SK-N-SH (cell line): ENCODE results near the gene AHDC1. TPM values are rescaled to one million over a fixed set of nuclear protein-coding genes. Genes with fewer than 3 reads are reported as not detected.

Experiments
- CTCF ChIA-PET: fragments of 300-600, 350-600 bp; formaldehyde crosslinking; extraction: SDS; loops from one replicate; lab custom pipeline; 2021; lab: Yijun Ruan, JAX
- POLR2A ChIA-PET: fragments of 350-600 bp; sonication (Branson Sonifier 250); formaldehyde crosslinking; extraction: SDS; loops from one replicate; lab custom pipeline; 2020; ENCODE audit warnings: antibody characterized with exemption, inconsistent platforms; lab: Yijun Ruan, JAX
- DNase-seq: peaks from one replicate; pipeline ENCODE4 v3.0.0; 2012
- H2AFZ ChIP-seq: fragments of 200-600 bp; sonication (generic); 2 replicates; pipeline ENCODE4 v1.8.1; 2016; ENCODE audit warnings: antibody characterized with exemption, mild to moderate bottlenecking, low read depth
- H3F3A ChIP-seq: fragments of 200-600 bp; sonication (generic); replicated peaks from 2 replicates; pipeline ENCODE3; 2016; ENCODE audit warnings: antibody characterized with exemption, mild to moderate bottlenecking; ENCODE audit not compliant: insufficient read depth
- H3K27ac ChIP-seq, 2 experiments: fragments of 200-500 bp in 1 of 2; fragments of 200-600 bp in 1 of 2; sonication (Bioruptor generic) in 1 of 2; sonication (generic), shearing (Covaris generic) in 1 of 2; 2 replicates each; pipeline versions ENCODE4 v1.5.1 to v1.6.1; 2014 to 2016; ENCODE audit warnings: low read depth in 2 of 2, inconsistent platforms in 1 of 2, low read length in 1 of 2, mild to moderate bottlenecking in 1 of 2, mixed read lengths in 1 of 2
- H3K27me3 ChIP-seq: fragments of 200-600 bp; sonication (generic), shearing (Covaris generic); 2 replicates; pipeline ENCODE4 v1.6.1; 2016; ENCODE audit warnings: mixed run types; ENCODE audit not compliant: insufficient read depth
- H3K36me3 ChIP-seq, 2 experiments: fragments of 200-500 bp in 1 of 2; fragments of 200-600 bp in 1 of 2; sonication (Bioruptor generic) in 1 of 2; sonication (generic) in 1 of 2; replicated peaks in 1 of 2; 2 replicates each; pipeline versions ENCODE3 to v1.5.1; 2014 to 2016; ENCODE audit warnings: low read length in 1 of 2, mild to moderate bottlenecking in 1 of 2; ENCODE audit not compliant: insufficient read depth in 2 of 2, control insufficient read depth in 1 of 2
- H3K4me1 ChIP-seq, 2 experiments: fragments of 200-500 bp in 1 of 2; fragments of 200-600 bp in 1 of 2; sonication (Bioruptor generic) in 1 of 2; sonication (generic), shearing (Covaris generic) in 1 of 2; 2 replicates each; pipeline versions ENCODE4 v1.5.1 to v1.6.1; 2014 to 2016; ENCODE audit warnings: low read depth in 1 of 2, low read length in 1 of 2, mixed run types in 1 of 2; ENCODE audit not compliant: insufficient read depth in 2 of 2, control insufficient read depth in 1 of 2
- H3K4me2 ChIP-seq: fragments of 200-600 bp; sonication (generic), shearing (Covaris generic); 2 replicates; pipeline ENCODE4 v1.6.1; 2017; ENCODE audit warnings: mixed run types
- H3K4me3 ChIP-seq, 2 experiments: fragments of 200-500 bp in 1 of 2; fragments of 200-600 bp in 1 of 2; sonication (Bioruptor generic) in 1 of 2; sonication (generic), shearing (Covaris generic) in 1 of 2; 2 replicates each; pipeline versions ENCODE4 v1.5.1 to v1.8.1; 2014 to 2016; ENCODE audit warnings: low read depth in 2 of 2, inconsistent platforms in 1 of 2, low read length in 1 of 2, mild to moderate bottlenecking in 1 of 2, mixed read lengths in 1 of 2, moderate library complexity in 1 of 2
- H3K79me2 ChIP-seq: fragments of 200-600 bp; sonication (generic); 2 replicates; pipeline ENCODE4 v1.8.1; 2017; ENCODE audit warnings: mild to moderate bottlenecking; ENCODE audit not compliant: insufficient read depth
- H3K9ac ChIP-seq: fragments of 200-600 bp; sonication (generic); 2 replicates; pipeline ENCODE4 v1.6.1; 2017; ENCODE audit warnings: mixed run types
- H3K9me2 ChIP-seq: fragments of 200-600 bp; sonication (generic); 2 replicates; pipeline ENCODE4 v1.6.1; 2017; ENCODE audit warnings: mixed run types
- H3K9me3 ChIP-seq: fragments of 200-600 bp; sonication (generic); 2 replicates; pipeline ENCODE4 v1.6.1; 2017; ENCODE audit warnings: mixed run types, mild to moderate bottlenecking, moderate library complexity
- H4K20me1 ChIP-seq: fragments of 200-600 bp; sonication (generic); 2 replicates; pipeline ENCODE4 v1.6.1; 2017; ENCODE audit warnings: mild to moderate bottlenecking, mixed run types; ENCODE audit not compliant: insufficient read depth
- CHD2 ChIP-seq: fragments of 150-350 bp; IDR thresholded peaks from 2 replicates; pipeline ENCODE4 v1.6.1; 2018; ENCODE audit warnings: low read length; ENCODE audit not compliant: partially characterized antibody
- CTCF ChIP-seq: fragments of 200-600 bp; sonication (generic); IDR thresholded peaks from 2 replicates; pipeline ENCODE4 v1.6.1; 2017; ENCODE audit warnings: antibody characterized with exemption, mild to moderate bottlenecking, moderate library complexity
- EZH2phosphoT487 ChIP-seq: fragments of 200-600 bp; sonication (generic); IDR thresholded peaks from 2 replicates; pipeline ENCODE4 v1.6.1; 2017; ENCODE audit warnings: low read depth, mixed run types, mild to moderate bottlenecking, antibody characterized with exemption, moderate library complexity, borderline replicate concordance
- FOXJ3 ChIP-seq: sonication (generic); formaldehyde crosslinking; IDR thresholded peaks from 2 replicates; pipeline ENCODE4 v1.5.1; 2020; ENCODE audit warnings: mild to moderate bottlenecking, missing genetic modification reagents
- FOXM1 ChIP-seq: IDR thresholded peaks from 2 replicates; pipeline ENCODE4 v1.4.0; 2012; ENCODE audit warnings: low read depth, mild to moderate bottlenecking
- GABPA ChIP-seq: IDR thresholded peaks from 2 replicates; pipeline ENCODE4 v1.4.0; 2012; ENCODE audit warnings: low read depth, mild to moderate bottlenecking
- GATA2 ChIP-seq: sonication (generic); formaldehyde crosslinking; IDR thresholded peaks from 2 replicates; pipeline ENCODE4 v1.5.0; 2020; ENCODE audit warnings: mild to moderate bottlenecking, missing genetic modification reagents
- IRF3 ChIP-seq: fragments of 150-350 bp; IDR thresholded peaks from 2 replicates; pipeline ENCODE4 v1.6.1; 2016; ENCODE audit warnings: mild to moderate bottlenecking, low read depth, low read length
- MAX ChIP-seq: IDR thresholded peaks from 2 replicates; pipeline ENCODE4 v1.4.0; 2012; ENCODE audit warnings: low read depth
- PBX3 ChIP-seq: IDR thresholded peaks from 2 replicates; pipeline ENCODE4; 2012
- POLR2AphosphoS5 ChIP-seq: IDR thresholded peaks from 2 replicates; pipeline ENCODE4 v1.6.1; 2012; ENCODE audit warnings: low read depth, low read length
- RCOR1 ChIP-seq: fragments of 150-350 bp; IDR thresholded peaks from 2 replicates; pipeline ENCODE4 v1.6.1; 2017; ENCODE audit warnings: antibody characterized with exemption, low read length
- RXRA ChIP-seq: IDR thresholded peaks from 2 replicates; pipeline ENCODE4 v1.4.0; 2012; ENCODE audit warnings: low read depth, mild to moderate bottlenecking, borderline replicate concordance
- SIN3A ChIP-seq: IDR thresholded peaks from 2 replicates; pipeline ENCODE4 v1.6.1; 2012; ENCODE audit warnings: low read depth, mild to moderate bottlenecking, low read length, moderate library complexity, borderline replicate concordance
- SMC3 ChIP-seq: IDR thresholded peaks from 2 replicates; pipeline ENCODE4 v1.6.1; 2012; ENCODE audit warnings: low read depth, low read length, improper control_type of control experiment
- TAF1 ChIP-seq: IDR thresholded peaks from 2 replicates; pipeline ENCODE4 v1.6.1; 2012; ENCODE audit warnings: low read depth, mild to moderate bottlenecking, low read length, moderate library complexity, borderline replicate concordance
- USF1 ChIP-seq: IDR thresholded peaks from 2 replicates; pipeline ENCODE4 v1.4.0; 2012; ENCODE audit warnings: low read depth, borderline replicate concordance
- USF2 ChIP-seq: fragments of 150-350 bp; IDR thresholded peaks from 2 replicates; pipeline ENCODE4 v1.6.1; 2017; ENCODE audit warnings: antibody characterized with exemption, low read length, low read depth, borderline replicate concordance
- YY1 ChIP-seq: IDR thresholded peaks from 2 replicates; pipeline ENCODE4 v1.4.0; 2012; ENCODE audit warnings: low read depth, mild to moderate bottlenecking
- WGBS: methylation state at CpG from one replicate; pipeline ENCODE4 v1.1.6; 2017; ENCODE audit warnings: low lambda C conversion rate; 5-methylcytosine and 5-hydroxymethylcytosine counted together
- polyA plus RNA-seq, 3 experiments: library from polyadenylated mRNA; depleted of rRNA; stranded (reverse); fragments of >200 nt; gene quantifications; 2 replicates each; pipeline ENCODE4 v1.2.3, GENCODE V29; 2012

Gene AHDC1
- polyA plus RNA-seq, 1 of the 3 experiments (the other 2 are of a cell fraction) = 8.5 TPM

- TF ChIP-seq RCOR1 = no peak
Measured at GRCh38 chr1:27638047-27638734, 34.2 kb upstream of the AHDC1 start (continued).

- Histone ChIP-seq H3K4me2 (no peak overlapping the region), H3K36me3 (no peaks in the 10 kb centered on the region), H3K9me2 (no peaks in the 10 kb centered on the region), H4K20me1 (no peaks in the 10 kb centered on the region), H2AFZ (no peak overlapping the region), H3K4me3 (no peak overlapping the region), H3K9ac (no peak overlapping the region), H3K27me3 (no peaks in the 10 kb centered on the region), H3K79me2 (no peaks in the 10 kb centered on the region), H3F3A (no peaks in the 10 kb centered on the region), H3K9me3 (no peaks in the 10 kb centered on the region), H3K4me1 (peaks cover 0 to 2% of the 10 kb centered on the region in 2 experiments; a peak in 1 of 4 replicates), H3K27ac (no peak overlapping the region)
- TF ChIP-seq FOXM1 = no peak
- TF ChIP-seq YY1 = no peak
- no peak for TF ChIP-seq RCOR1
- no peak for TF ChIP-seq TAF1
- TF ChIP-seq SIN3A = no peak
- no peak for TF ChIP-seq FOXJ3
- no peak for TF ChIP-seq GATA2 (CRISPR knock-in tag)
- no peak for TF ChIP-seq IRF3
- TF ChIP-seq EZH2phosphoT487 = no peak
- no peak for TF ChIP-seq RXRA
- no peak for TF ChIP-seq MAX
- TF ChIP-seq PBX3 = no peak
- TF ChIP-seq CHD2 = no peak
- no peak for TF ChIP-seq USF2
- TF ChIP-seq CTCF = no peak
- no peak for TF ChIP-seq POLR2AphosphoS5
- no peak for TF ChIP-seq USF1
- no peak for TF ChIP-seq SMC3
- no peak for TF ChIP-seq GABPA
- WGBS = 88% methylated on average over 11 of the region's 11 CpGs
- ChIA-PET POLR2A (no interaction called here), CTCF (interaction anchor here (0.6 to 1.3 kb wide), 2 partner anchors 9 to 279 kb away, joined by 3 to 4 read pairs; no protein-coding TSS in a partner anchor)
- DNase-seq = no peak
Measured at GRCh38 chr1:27635396-27636142, 31.6 kb upstream of the AHDC1 start.
